Sigmoid colon (tissue), 7 donors: ENCODE measurements around the gene ATP10D. TPM values are rescaled to one million over a fixed set of nuclear protein-coding genes. Genes with fewer than 3 reads are reported as not detected.
A peak's percentile ranks its signal among the peaks of the same experiment; 100 is the strongest.

Experiments
- DNase-seq: peaks from one replicate; pipeline ENCODE4 v3.0.0-alpha.2; 2019
- H3K27ac ChIP-seq, 4 donors: fragments of 200-600 bp; sonication (generic); one replicate each; pipeline ENCODE4 v1.5.1; 2016 to 2019; ENCODE audit warnings: mild to moderate bottlenecking in 1 of 4
- H3K27me3 ChIP-seq, 3 donors: fragments of 200-600 bp; sonication (generic); one replicate each; pipeline ENCODE4 v1.5.1; 2019; ENCODE audit warnings: mild to moderate bottlenecking in 1 of 3
- H3K36me3 ChIP-seq, 4 donors: fragments of 200-600 bp; sonication (generic); one replicate each; pipeline ENCODE4 v1.5.1; 2016 to 2019
- H3K4me1 ChIP-seq, 4 donors: fragments of 200-600 bp; sonication (generic); one replicate each; pipeline ENCODE4 v1.5.1; 2017 to 2019
- H3K4me3 ChIP-seq, 4 donors: fragments of 200-600 bp; sonication (generic); one replicate each; pipeline ENCODE4 v1.5.1; 2017 to 2019; ENCODE audit warnings: mild to moderate bottlenecking in 2 of 4, moderate library complexity in 1 of 4
- H3K9me3 ChIP-seq, 4 donors: fragments of 200-600 bp in 3 of 4; sonication (generic) in 3 of 4; one replicate each; pipeline versions ENCODE4 v1.5.1 to v1.6.1; 2013 to 2019
- EP300 ChIP-seq, 4 donors: sonication (generic); formaldehyde crosslinking; IDR thresholded peaks; one replicate each; pipeline ENCODE4 v1.6.1; 2017; ENCODE audit warnings: antibody characterized with exemption in 4 of 4
- POLR2A ChIP-seq, 2 donors: fragments of 450-650 bp; IDR thresholded peaks; one replicate each; pipeline ENCODE4 v1.6.1; 2016; ENCODE audit warnings: antibody characterized with exemption in 2 of 2, mild to moderate bottlenecking in 2 of 2, moderate library complexity in 2 of 2
- POLR2AphosphoS5 ChIP-seq, 4 donors: sonication (generic); formaldehyde crosslinking; IDR thresholded peaks; one replicate each; pipeline ENCODE4 v1.6.1; 2017; ENCODE audit warnings: antibody characterized with exemption in 4 of 4
- WGBS, 2 donors: extraction: QIAGEN DNeasy Blood & Tissue Kit; methylation state at CpG; one replicate each; pipeline ENCODE4 v1.1.7; 2013; 5-methylcytosine and 5-hydroxymethylcytosine counted together
- intact Hi-C: fragments of 100-400 bp; cut with DNase I; formaldehyde crosslinking; loops from one replicate; pipeline ENCODE4 v1.15.1; 2023
- polyA plus RNA-seq, 3 donors: library from polyadenylated mRNA; stranded (reverse); fragments of 200-250 nt; gene quantifications; one replicate each; pipeline ENCODE4 v1.2.3, GENCODE V29; 2013
- total RNA-seq, 4 donors: library from RNA; depleted of rRNA; stranded (reverse); fragments of >200 nt; gene quantifications; one replicate each; pipeline ENCODE4 v1.1.0, GENCODE V29; 2016
- TF ChIP-seq, protein P1 (sequence below), 4 experiments: fragments of 450-650 bp in 3 of 4; fragments of 200-600 bp in 1 of 4; IDR thresholded peaks; one replicate each; pipeline ENCODE4 v1.5.1; 2016 to 2019; ENCODE audit warnings: antibody characterized with exemption in 4 of 4, mild to moderate bottlenecking in 3 of 4, moderate library complexity in 2 of 4
- donor health status: healthy with polysubstance abuse.
- donor health status: Bipolar disorder and iron deficiency.
- donor health status: healthy.

ATP10D gene
- total RNA-seq = 10 to 100 TPM; 16.8 to 21.0 (median 18.7) TPM
- polyA plus RNA-seq = 1 to 10 TPM in 2 of 3 donors, under 1 TPM in 1; 0.60 to 4.5 (median 1.2) TPM

DNA sequence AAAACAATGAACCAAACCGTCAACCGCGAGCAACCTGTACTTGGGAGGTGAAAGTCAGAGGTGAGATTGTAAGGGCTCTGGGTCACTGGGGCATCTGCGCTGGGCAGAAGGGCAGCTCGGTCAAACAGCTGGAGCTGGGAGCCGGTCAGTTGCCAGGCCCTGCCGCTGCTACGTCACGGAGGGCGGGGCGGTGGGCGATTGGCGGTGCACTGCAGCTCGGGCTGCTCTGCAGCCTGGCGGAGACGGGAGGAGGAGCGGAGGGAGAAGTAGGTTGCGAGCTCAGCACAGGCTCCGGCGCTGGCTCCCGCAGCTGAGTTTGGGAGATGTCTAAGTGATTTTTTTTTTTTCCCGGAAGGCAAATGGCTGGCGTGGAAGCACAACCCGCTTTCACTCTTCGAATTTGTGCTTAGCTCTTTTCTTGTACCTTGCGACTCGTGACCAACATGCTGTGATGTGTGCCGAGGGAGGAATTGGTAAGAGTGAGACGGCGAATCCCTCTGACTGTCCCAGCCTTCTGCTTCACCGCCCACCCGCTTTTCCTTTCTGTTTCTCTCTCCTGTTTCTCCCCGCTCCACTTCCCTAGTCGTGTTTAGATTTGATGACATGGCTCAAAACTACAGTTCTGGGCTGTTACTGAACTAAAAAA, at the start of gene ATP10D:
Gene ATP10D (plus strand): TSS at position 229 of the 646 bp plus-strand sequence. CDS start 27,266 bp downstream, outside the sequence.
- TF ChIP-seq, protein P1, sequence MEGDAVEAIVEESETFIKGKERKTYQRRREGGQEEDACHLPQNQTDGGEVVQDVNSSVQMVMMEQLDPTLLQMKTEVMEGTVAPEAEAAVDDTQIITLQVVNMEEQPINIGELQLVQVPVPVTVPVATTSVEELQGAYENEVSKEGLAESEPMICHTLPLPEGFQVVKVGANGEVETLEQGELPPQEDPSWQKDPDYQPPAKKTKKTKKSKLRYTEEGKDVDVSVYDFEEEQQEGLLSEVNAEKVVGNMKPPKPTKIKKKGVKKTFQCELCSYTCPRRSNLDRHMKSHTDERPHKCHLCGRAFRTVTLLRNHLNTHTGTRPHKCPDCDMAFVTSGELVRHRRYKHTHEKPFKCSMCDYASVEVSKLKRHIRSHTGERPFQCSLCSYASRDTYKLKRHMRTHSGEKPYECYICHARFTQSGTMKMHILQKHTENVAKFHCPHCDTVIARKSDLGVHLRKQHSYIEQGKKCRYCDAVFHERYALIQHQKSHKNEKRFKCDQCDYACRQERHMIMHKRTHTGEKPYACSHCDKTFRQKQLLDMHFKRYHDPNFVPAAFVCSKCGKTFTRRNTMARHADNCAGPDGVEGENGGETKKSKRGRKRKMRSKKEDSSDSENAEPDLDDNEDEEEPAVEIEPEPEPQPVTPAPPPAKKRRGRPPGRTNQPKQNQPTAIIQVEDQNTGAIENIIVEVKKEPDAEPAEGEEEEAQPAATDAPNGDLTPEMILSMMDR (IDR thresholded peaks at IDR 0.05) = peak in 2 of 4 experiments; percentile 15 to 18
- TF ChIP-seq EP300 (IDR thresholded peaks at IDR 0.05) = peak in 1 of 4 donors; percentile 4
- TF ChIP-seq POLR2A (IDR thresholded peaks at IDR 0.05) = peak; percentile 75 to 76
- TF ChIP-seq POLR2AphosphoS5 (IDR thresholded peaks at IDR 0.05) = peak; percentile 93 to 99 (median 96)
- WGBS, 2 donors = 1% methylated on average over 34 of the region's 34 CpGs
- intact Hi-C loops = loop anchor here (2.0 to 10.0 kb wide), 3 partner anchors 22 to 860 kb away; partner anchors contain the start of genes COMMD8, NFXL1 and SLAIN2
- H3K36me3 ChIP-seq = no peaks in the 10 kb centered on the region
- peak within 1 kb of the TSS; percentile 90 to 94 (median 93) for H3K27ac ChIP-seq
- peaks cover 0 to 29% (median 12%) of the 10 kb centered on the region in 4 donors for H3K4me1 ChIP-seq
- peak; percentile 98 for DNase-seq
- peak within 1 kb of the TSS; percentile 54 to 69 (median 60) for H3K4me3 ChIP-seq
- no peaks in the 10 kb centered on the region for H3K9me3 ChIP-seq
- no peaks in the 10 kb centered on the region for H3K27me3 ChIP-seq

DNA sequence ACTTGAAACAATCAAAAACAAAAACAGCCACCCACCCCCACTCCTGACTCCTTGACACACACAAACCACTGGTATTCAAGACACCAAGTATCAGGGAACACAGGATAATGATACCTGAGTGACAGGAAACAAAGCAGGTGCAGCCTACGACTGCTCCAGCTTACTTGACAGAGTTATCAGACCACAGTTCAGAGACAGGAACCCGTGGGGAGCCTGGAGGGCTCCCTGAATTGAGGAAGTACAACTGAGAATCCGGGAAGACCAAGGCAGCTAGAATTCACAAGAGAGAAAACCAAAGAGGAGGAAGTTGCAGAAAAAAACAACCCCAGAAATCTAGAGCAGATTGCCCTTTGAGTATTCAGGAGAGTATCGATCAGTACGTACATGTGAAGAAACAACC, 42.1 kb upstream of the ATP10D start:
- H3K36me3 ChIP-seq = no peaks in the 10 kb centered on the region
- no peak overlapping the region for H3K27ac ChIP-seq
- intact Hi-C loops = no loop called here
- no peaks in the 10 kb centered on the region for H3K27me3 ChIP-seq
- no peaks in the 10 kb centered on the region for H3K9me3 ChIP-seq
- H3K4me1 ChIP-seq = no peaks in the 10 kb centered on the region
- TF ChIP-seq EP300 (IDR thresholded peaks at IDR 0.05) (no peak), POLR2AphosphoS5 (IDR thresholded peaks at IDR 0.05) (no peak), POLR2A (IDR thresholded peaks at IDR 0.05) (no peak)
- TF ChIP-seq, protein P1 (IDR thresholded peaks at IDR 0.05) = no peak
- 50 to 77% methylated on average over 5 of the region's 5 CpGs for WGBS, 2 donors
- H3K4me3 ChIP-seq = no peak overlapping the region
- no peak for DNase-seq

DNA sequence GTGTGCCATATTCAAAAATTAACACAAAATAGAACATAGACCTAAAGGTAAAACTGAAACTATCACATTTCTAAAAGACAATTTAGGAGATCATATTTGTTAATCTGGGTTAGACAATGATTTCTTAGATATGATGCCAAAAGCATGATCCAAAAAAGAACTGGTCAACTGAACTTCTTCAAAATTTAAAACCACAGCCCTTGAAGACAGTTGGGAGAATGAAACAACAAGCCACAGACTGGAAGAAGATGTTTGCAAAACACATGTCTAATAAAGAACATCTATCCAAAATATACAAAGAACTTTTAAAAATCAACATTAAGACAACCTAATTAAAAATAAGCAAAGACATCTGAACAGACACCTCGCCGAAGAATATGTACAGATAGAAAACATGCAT, 41.0 kb upstream of the ATP10D start:
- TF ChIP-seq POLR2AphosphoS5 (IDR thresholded peaks at IDR 0.05) (no peak), POLR2A (IDR thresholded peaks at IDR 0.05) (no peak), EP300 (IDR thresholded peaks at IDR 0.05) (no peak)
- TF ChIP-seq, protein P1 (IDR thresholded peaks at IDR 0.05) = no peak
- 95 to 96% methylated on average over 2 of the region's 2 CpGs for WGBS, 2 donors
- no peak for DNase-seq
- H3K27ac ChIP-seq = no peak overlapping the region
- no peaks in the 10 kb centered on the region for H3K9me3 ChIP-seq
- H3K4me3 ChIP-seq = no peak overlapping the region
- intact Hi-C loops = no loop called here
- H3K36me3 ChIP-seq = no peaks in the 10 kb centered on the region
- H3K27me3 ChIP-seq = no peaks in the 10 kb centered on the region
- no peaks in the 10 kb centered on the region for H3K4me1 ChIP-seq

DNA sequence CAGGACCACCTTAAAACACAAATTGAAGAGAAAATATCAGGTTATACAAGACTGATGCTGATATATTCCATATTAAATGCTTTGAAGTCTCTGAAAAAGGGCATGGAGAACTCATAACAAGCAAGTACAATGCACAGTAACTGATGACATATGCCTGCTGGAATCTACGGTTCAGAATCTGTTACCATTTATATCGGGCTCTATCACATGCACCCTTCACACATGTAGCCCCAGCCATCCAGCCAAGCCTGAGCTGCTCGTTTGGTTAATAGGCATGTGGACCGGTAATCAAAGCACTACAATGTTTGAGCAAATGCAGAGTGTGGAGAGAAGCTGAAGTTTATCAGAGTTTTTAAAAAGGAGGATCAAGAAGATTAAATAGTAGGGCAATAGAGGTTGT, 33.4 kb upstream of the ATP10D start:
- TF ChIP-seq POLR2AphosphoS5 (IDR thresholded peaks at IDR 0.05) (no peak), EP300 (IDR thresholded peaks at IDR 0.05) (no peak), POLR2A (IDR thresholded peaks at IDR 0.05) (no peak)
- TF ChIP-seq, protein P1 (IDR thresholded peaks at IDR 0.05) = no peak
- H3K27ac ChIP-seq = no peak overlapping the region
- no peaks in the 10 kb centered on the region for H3K27me3 ChIP-seq
- intact Hi-C loops = no loop called here
- peaks cover 0 to 67% (median 5%) of the 10 kb centered on the region in 4 donors for H3K36me3 ChIP-seq
- WGBS, 2 donors = 79 to 80% methylated on average over 4 of the region's 4 CpGs
- no peaks in the 10 kb centered on the region for H3K4me1 ChIP-seq
- no peaks in the 10 kb centered on the region for H3K9me3 ChIP-seq
- DNase-seq = no peak
- no peak overlapping the region for H3K4me3 ChIP-seq
